Embryonic facial prominence (tissue), 1 donor: ENCODE data around the gene SPTBN1.

Experiments used
- DNase-seq: peaks from one replicate; pipeline ENCODE4 v3.0.0-alpha.2; 2016; ENCODE audit errors: extremely low spot score

The SPTBN1 gene

GRCh38 chr2:54455563-54456361 is at the start of gene SPTBN1:
Gene SPTBN1 (plus strand): TSS chr2:54456327. CDS start chr2:54526419, 70,092 bp downstream.
- peak; percentile 85 for DNase-seq

- no peak for DNase-seq
These were observed 48.4 kb upstream of the SPTBN1 start for GRCh38 chr2:54407693-54408092.

GRCh38 chr2:54408288-54408687 is 47.8 kb upstream of the SPTBN1 start:
- no peak for DNase-seq

- peak; percentile 69 for DNase-seq
These were observed 46.4 kb upstream of the SPTBN1 start for GRCh38 chr2:54409752-54410151.

GRCh38 chr2:54411801-54412354 is 44.2 kb upstream of the SPTBN1 start:
- DNase-seq = no peak

- DNase-seq = no peak
These were observed 39.8 kb upstream of the SPTBN1 start for GRCh38 chr2:54416166-54416813.

GRCh38 chr2:54416938-54417337 is 39.2 kb upstream of the SPTBN1 start:
- no peak for DNase-seq

- DNase-seq = no peak
These were observed 38.5 kb upstream of the SPTBN1 start for GRCh38 chr2:54417577-54417976.

- DNase-seq = no peak
These were observed 36.7 kb upstream of the SPTBN1 start for GRCh38 chr2:54419388-54419787.

- no peak for DNase-seq
These were observed 36.1 kb upstream of the SPTBN1 start for GRCh38 chr2:54419855-54420523.

GRCh38 chr2:54420524-54421172 is 35.5 kb upstream of the SPTBN1 start:
- no peak for DNase-seq

GRCh38 chr2:54422072-54422581 is 34.0 kb upstream of the SPTBN1 start:
- no peak for DNase-seq

- DNase-seq = no peak
These were observed 32.9 kb upstream of the SPTBN1 start for GRCh38 chr2:54423213-54423612.

- DNase-seq = no peak
These were observed 31.5 kb upstream of the SPTBN1 start for GRCh38 chr2:54424555-54425163.

- DNase-seq = no peak
These were observed 27.9 kb upstream of the SPTBN1 start for GRCh38 chr2:54428108-54428831.

- no peak for DNase-seq
These were observed 27.1 kb upstream of the SPTBN1 start for GRCh38 chr2:54429054-54429453.

GRCh38 chr2:54429811-54430551 is 26.1 kb upstream of the SPTBN1 start:
- no peak for DNase-seq

- no peak for DNase-seq
These were observed 25.5 kb upstream of the SPTBN1 start for GRCh38 chr2:54430649-54431048.

GRCh38 chr2:54432251-54433015 is 23.7 kb upstream of the SPTBN1 start:
- DNase-seq = no peak
